H7 (cell line): Measurements from ENCODE around the gene STK4. TPM values are rescaled to one million over a fixed set of nuclear protein-coding genes. Genes with fewer than 3 reads are reported as not detected.
"Not testable (repeated sequence)": the region's sequence is repeated elsewhere in the genome, so short reads cannot be mapped to it uniquely, and the experiment has no call there.

ENCODE experiments used
- DNase-seq: peaks from one replicate; pipeline ENCODE4 v3.0.0; 2012
- H3K27me3 ChIP-seq: 2 replicates; pipeline ENCODE4 v1.6.0; 2011; ENCODE audit warnings: mild to moderate bottlenecking, low read length; ENCODE audit not compliant: control insufficient read depth, insufficient read depth
- H3K36me3 ChIP-seq: replicated peaks from 2 replicates; pipeline ENCODE4 v1.5.1; 2011; ENCODE audit warnings: low read length; ENCODE audit not compliant: control insufficient read depth, insufficient read depth
- H3K4me3 ChIP-seq: 2 replicates; pipeline ENCODE4 v1.5.1; 2011; ENCODE audit warnings: low read depth, mild to moderate bottlenecking, control low read depth, low read length, moderate library complexity; ENCODE audit not compliant: insufficient read depth
- total RNA-seq: library from RNA; depleted of rRNA; stranded (reverse); fragments of >200 nt; shearing (Covaris generic); gene quantifications from 2 replicates; pipeline ENCODE4 v1.2.3, GENCODE V29; 2014

Gene STK4
- total RNA-seq, 1 experiment from 2014 or later, result 15.6 TPM

GRCh38 chr20:45017281-45017680 is 51.0 kb downstream of the STK4 start:
- peak; percentile 8 for DNase-seq
- Histone ChIP-seq H3K36me3 (no peaks in the 10 kb centered on the region), H3K27me3 (no peaks in the 10 kb centered on the region), H3K4me3 (no peak overlapping the region)

GRCh38 chr20:45017857-45018256 is 51.5 kb downstream of the STK4 start:
- no peak for DNase-seq
- Histone ChIP-seq H3K36me3 (no peaks in the 10 kb centered on the region), H3K27me3 (no peaks in the 10 kb centered on the region), H3K4me3 (no peak overlapping the region)

- Histone ChIP-seq H3K4me3 (no peak overlapping the region), H3K27me3 (no peaks in the 10 kb centered on the region), H3K36me3 (no peaks in the 10 kb centered on the region)
- no peak for DNase-seq
These were observed 52.9 kb downstream of the STK4 start for GRCh38 chr20:45019027-45019761.

GRCh38 chr20:45019762-45020123 is 53.4 kb downstream of the STK4 start:
- no peak for DNase-seq
- H3K36me3 ChIP-seq, result no peaks in the 10 kb centered on the region

GRCh38 chr20:45020236-45020886 is 54.0 kb downstream of the STK4 start:
- Histone ChIP-seq H3K27me3 (no peaks in the 10 kb centered on the region), H3K4me3 (no peak overlapping the region), H3K36me3 (no peaks in the 10 kb centered on the region)
- DNase-seq, result no peak

More at GRCh38 chr20:45019762-45020123, 53.4 kb downstream of the STK4 start:
- Histone ChIP-seq H3K4me3 (no peak overlapping the region), H3K27me3 (no peaks in the 10 kb centered on the region)

- no peak for DNase-seq
- Histone ChIP-seq H3K27me3 (no peaks in the 10 kb centered on the region), H3K36me3 (no peaks in the 10 kb centered on the region; the same call in 1 of the 2 replicates), H3K4me3 (no peak overlapping the region)
These were observed 55.3 kb downstream of the STK4 start for GRCh38 chr20:45021631-45022030.

GRCh38 chr20:45023140-45023539 is 56.8 kb downstream of the STK4 start:
- DNase-seq, result not testable (repeated sequence)

GRCh38 chr20:45028424-45029136 is 62.3 kb downstream of the STK4 start:
- no peak overlapping the region for H3K4me3 ChIP-seq

More at GRCh38 chr20:45023140-45023539, 56.8 kb downstream of the STK4 start:
- not testable (repeated sequence) for H3K27me3 ChIP-seq, H3K36me3 ChIP-seq, H3K4me3 ChIP-seq

GRCh38 chr20:45029884-45030283 is 63.6 kb downstream of the STK4 start:
- Histone ChIP-seq H3K4me3 (no peak overlapping the region), H3K36me3 (no peaks in the 10 kb centered on the region; the same call in none of the 2 replicates), H3K27me3 (no peaks in the 10 kb centered on the region)
- DNase-seq, result no peak

More at GRCh38 chr20:45028424-45029136, 62.3 kb downstream of the STK4 start:
- DNase-seq, result no peak
- no peaks in the 10 kb centered on the region for H3K27me3 ChIP-seq
- H3K36me3 ChIP-seq, result no peaks in the 10 kb centered on the region; the same call in none of the 2 replicates

GRCh38 chr20:45032276-45032675 is 66.0 kb downstream of the STK4 start:
- Histone ChIP-seq H3K4me3 (no peak overlapping the region), H3K27me3 (no peaks in the 10 kb centered on the region), H3K36me3 (no peaks in the 10 kb centered on the region; the same call in 1 of the 2 replicates)
- DNase-seq, result no peak

- Histone ChIP-seq H3K36me3 (no peaks in the 10 kb centered on the region; the same call in 1 of the 2 replicates), H3K4me3 (no peak overlapping the region), H3K27me3 (no peaks in the 10 kb centered on the region)
- no peak for DNase-seq
These were observed 66.5 kb downstream of the STK4 start for GRCh38 chr20:45032781-45033180.

GRCh38 chr20:45034436-45034835 is 68.1 kb downstream of the STK4 start:
- DNase-seq, result no peak
- Histone ChIP-seq H3K27me3 (no peaks in the 10 kb centered on the region), H3K4me3 (no peak overlapping the region), H3K36me3 (no peaks in the 10 kb centered on the region; the same call in 1 of the 2 replicates)

GRCh38 chr20:45036044-45036755 is 69.9 kb downstream of the STK4 start:
- no peaks in the 10 kb centered on the region for H3K27me3 ChIP-seq
- H3K36me3 ChIP-seq, result no peaks in the 10 kb centered on the region; the same call in 1 of the 2 replicates
- DNase-seq, result no peak
- no peak overlapping the region for H3K4me3 ChIP-seq

- H3K4me3 ChIP-seq, result no peak overlapping the region
- no peaks in the 10 kb centered on the region for H3K27me3 ChIP-seq
- no peaks in the 10 kb centered on the region; the same call in 1 of the 2 replicates for H3K36me3 ChIP-seq
- DNase-seq, result no peak
These were observed 70.7 kb downstream of the STK4 start for GRCh38 chr20:45037050-45037449.
